Dendritic cell treated with granulocyte-macrophage colony-stimulating factor and Interleukin-4, amounts not matched to agents 40 ng/mL and 50 ng/mL, for 4 days (primary cell): ENCODE measurements around the gene CDX1.

Experiments
- H3K27ac Mint-ChIP-seq: one replicate; pipeline ENCODE4 v1.8.0; 2022; ENCODE audit warnings: mild to moderate bottlenecking, mixed read lengths
- H3K27me3 Mint-ChIP-seq: one replicate; pipeline ENCODE4 v1.8.0; 2022; ENCODE audit warnings: mild to moderate bottlenecking, mixed read lengths
- H3K36me3 Mint-ChIP-seq: one replicate; pipeline ENCODE4 v1.8.0; 2022; ENCODE audit warnings: low read depth, mixed read lengths
- H3K4me1 Mint-ChIP-seq: one replicate; pipeline ENCODE4 v1.8.0; 2022; ENCODE audit warnings: low read depth, mixed read lengths
- H3K4me3 Mint-ChIP-seq: one replicate; pipeline ENCODE4 v1.8.0; 2022; ENCODE audit warnings: mild to moderate bottlenecking, moderate library complexity, mixed read lengths
- H3K9me3 Mint-ChIP-seq: one replicate; pipeline ENCODE4 v1.8.0; 2022; ENCODE audit warnings: mixed read lengths
- intact Hi-C: fragments of 100-400 bp; cut with micrococcal nuclease; formaldehyde crosslinking; loops from one replicate; pipeline ENCODE4 v1.15.0; 2022

CDX1 gene

GRCh38 chr5:150172145-150172544 is 5.6 kb downstream of the CDX1 start:
- Mint-ChIP-seq H3K27ac (no peak overlapping the region), H3K4me3 (no peak overlapping the region), H3K9me3 (no peaks in the 10 kb centered on the region), H3K36me3 (no peaks in the 10 kb centered on the region), H3K4me1 (peaks cover 11% of the 10 kb centered on the region), H3K27me3 (peaks cover 56% of the 10 kb centered on the region)
- intact Hi-C loops: no loop called here

- Mint-ChIP-seq H3K4me3 (no peak overlapping the region), H3K4me1 (peaks cover 8% of the 10 kb centered on the region), H3K36me3 (no peaks in the 10 kb centered on the region), H3K27me3 (peaks cover 52% of the 10 kb centered on the region), H3K27ac (no peak overlapping the region), H3K9me3 (no peaks in the 10 kb centered on the region)
- intact Hi-C loops: no loop called here
Observed at GRCh38 chr5:150172556-150172955, 6.0 kb downstream of the CDX1 start.

GRCh38 chr5:150173161-150173560 is 6.6 kb downstream of the CDX1 start:
- Mint-ChIP-seq H3K36me3 (no peaks in the 10 kb centered on the region), H3K27me3 (peaks cover 46% of the 10 kb centered on the region), H3K27ac (no peak overlapping the region), H3K4me1 (peaks cover 7% of the 10 kb centered on the region), H3K4me3 (no peak overlapping the region), H3K9me3 (no peaks in the 10 kb centered on the region)
- intact Hi-C loops: no loop called here

- Mint-ChIP-seq H3K9me3 (no peaks in the 10 kb centered on the region), H3K27ac (no peak overlapping the region), H3K4me3 (no peak overlapping the region), H3K36me3 (no peaks in the 10 kb centered on the region), H3K27me3 (peaks cover 36% of the 10 kb centered on the region), H3K4me1 (no peaks in the 10 kb centered on the region)
- intact Hi-C loops: no loop called here
Observed at GRCh38 chr5:150174285-150174684, 7.7 kb downstream of the CDX1 start.

GRCh38 chr5:150175076-150175475 is 8.5 kb downstream of the CDX1 start:
- Mint-ChIP-seq H3K36me3 (no peaks in the 10 kb centered on the region), H3K27ac (no peak overlapping the region), H3K4me1 (no peaks in the 10 kb centered on the region), H3K27me3 (peaks cover 28% of the 10 kb centered on the region), H3K9me3 (no peaks in the 10 kb centered on the region), H3K4me3 (no peak overlapping the region)
- intact Hi-C loops: no loop called here

GRCh38 chr5:150175536-150175935 is 9.0 kb downstream of the CDX1 start:
- Mint-ChIP-seq H3K27ac (no peak overlapping the region), H3K9me3 (no peaks in the 10 kb centered on the region), H3K27me3 (peaks cover 24% of the 10 kb centered on the region), H3K4me3 (no peak overlapping the region), H3K36me3 (no peaks in the 10 kb centered on the region), H3K4me1 (peaks cover 5% of the 10 kb centered on the region)
- intact Hi-C loops: no loop called here

GRCh38 chr5:150176745-150177477 is 10.3 kb downstream of the CDX1 start:
- H3K9me3 Mint-ChIP-seq: no peaks in the 10 kb centered on the region
- H3K36me3 Mint-ChIP-seq: no peaks in the 10 kb centered on the region
- H3K4me3 Mint-ChIP-seq: no peak overlapping the region
- peaks cover 17% of the 10 kb centered on the region for H3K4me1 Mint-ChIP-seq
- intact Hi-C loops: no loop called here
- H3K27me3 Mint-ChIP-seq: peaks cover 17% of the 10 kb centered on the region
- H3K27ac Mint-ChIP-seq: no peak overlapping the region

GRCh38 chr5:150177721-150178120 is 11.1 kb downstream of the CDX1 start:
- H3K4me1 Mint-ChIP-seq: peaks cover 17% of the 10 kb centered on the region
- H3K4me3 Mint-ChIP-seq: no peak overlapping the region
- H3K27me3 Mint-ChIP-seq: peaks cover 20% of the 10 kb centered on the region
- H3K36me3 Mint-ChIP-seq: no peaks in the 10 kb centered on the region
- H3K27ac Mint-ChIP-seq: no peak overlapping the region
- intact Hi-C loops: no loop called here
- no peaks in the 10 kb centered on the region for H3K9me3 Mint-ChIP-seq

- no peaks in the 10 kb centered on the region for H3K36me3 Mint-ChIP-seq
- intact Hi-C loops: no loop called here
- no peaks in the 10 kb centered on the region for H3K9me3 Mint-ChIP-seq
- H3K27me3 Mint-ChIP-seq: peaks cover 17% of the 10 kb centered on the region
- no peak overlapping the region for H3K27ac Mint-ChIP-seq
- H3K4me1 Mint-ChIP-seq: peaks cover 17% of the 10 kb centered on the region
- H3K4me3 Mint-ChIP-seq: no peak overlapping the region
Observed at GRCh38 chr5:150178262-150178661, 11.7 kb downstream of the CDX1 start.

- H3K27me3 Mint-ChIP-seq: peaks cover 10% of the 10 kb centered on the region
- peaks cover 17% of the 10 kb centered on the region for H3K4me1 Mint-ChIP-seq
- H3K9me3 Mint-ChIP-seq: no peaks in the 10 kb centered on the region
- no peaks in the 10 kb centered on the region for H3K36me3 Mint-ChIP-seq
- no peak overlapping the region for H3K27ac Mint-ChIP-seq
- intact Hi-C loops: no loop called here
- H3K4me3 Mint-ChIP-seq: no peak overlapping the region
Observed at GRCh38 chr5:150179019-150179620, 12.5 kb downstream of the CDX1 start.

- peak overlapping the region; percentile 40 for H3K27ac Mint-ChIP-seq
Observed at GRCh38 chr5:150180241-150181026, 13.9 kb downstream of the CDX1 start.

GRCh38 chr5:150181027-150181426 is 14.4 kb downstream of the CDX1 start:
- Mint-ChIP-seq H3K36me3 (no peaks in the 10 kb centered on the region), H3K27me3 (peaks cover 6% of the 10 kb centered on the region), H3K9me3 (no peaks in the 10 kb centered on the region), H3K4me3 (no peak overlapping the region), H3K27ac (peak overlapping the region; percentile 37), H3K4me1 (peaks cover 33% of the 10 kb centered on the region)
- intact Hi-C loops: no loop called here

More at GRCh38 chr5:150180241-150181026, 13.9 kb downstream of the CDX1 start:
- H3K36me3 Mint-ChIP-seq: no peaks in the 10 kb centered on the region
- no peak overlapping the region for H3K4me3 Mint-ChIP-seq
- intact Hi-C loops: no loop called here
- no peaks in the 10 kb centered on the region for H3K9me3 Mint-ChIP-seq
- peaks cover 6% of the 10 kb centered on the region for H3K27me3 Mint-ChIP-seq
- H3K4me1 Mint-ChIP-seq: peaks cover 27% of the 10 kb centered on the region

GRCh38 chr5:150181766-150182545 is 15.4 kb downstream of the CDX1 start:
- H3K36me3 Mint-ChIP-seq: no peaks in the 10 kb centered on the region
- no peaks in the 10 kb centered on the region for H3K9me3 Mint-ChIP-seq
- intact Hi-C loops: no loop called here
- no peak overlapping the region for H3K27ac Mint-ChIP-seq
- H3K4me1 Mint-ChIP-seq: peaks cover 43% of the 10 kb centered on the region
- no peak overlapping the region for H3K4me3 Mint-ChIP-seq
- H3K27me3 Mint-ChIP-seq: peaks cover 6% of the 10 kb centered on the region

GRCh38 chr5:150182774-150183173 is 16.2 kb downstream of the CDX1 start:
- H3K27ac Mint-ChIP-seq: no peak overlapping the region
- H3K27me3 Mint-ChIP-seq: peaks cover 12% of the 10 kb centered on the region
- H3K9me3 Mint-ChIP-seq: no peaks in the 10 kb centered on the region
- H3K36me3 Mint-ChIP-seq: no peaks in the 10 kb centered on the region
- no peak overlapping the region for H3K4me3 Mint-ChIP-seq
- intact Hi-C loops: no loop called here
- peaks cover 44% of the 10 kb centered on the region for H3K4me1 Mint-ChIP-seq
